WTC11 (cell line): ENCODE results near the gene PTPRN2.

Experiments used
- CBFB ChIP-seq: sonication (generic); formaldehyde crosslinking; IDR thresholded peaks from 2 replicates; pipeline ENCODE4 v1.8.1; 2022; ENCODE audit warnings: mild to moderate bottlenecking, low read depth, missing genetic modification reagents
- CTCF ChIP-seq: fragments of 200-600 bp; IDR thresholded peaks from 2 replicates; pipeline ENCODE4 v1.8.0; 2022; ENCODE audit warnings: antibody characterized with exemption
- EMX1 ChIP-seq: fragments of 250-450 bp; sonication (Bioruptor Pico); IDR thresholded peaks from 2 replicates; pipeline ENCODE4 v1.8.0; 2021; ENCODE audit warnings: mild to moderate bottlenecking
- ETV6 ChIP-seq: sonication (generic); formaldehyde crosslinking; IDR thresholded peaks from 2 replicates; pipeline ENCODE4 v1.8.1; 2022; ENCODE audit warnings: mild to moderate bottlenecking, missing genetic modification reagents
- KAT7 ChIP-seq: sonication (generic); formaldehyde crosslinking; IDR thresholded peaks from 2 replicates; pipeline ENCODE4 v1.8.1; 2023; ENCODE audit warnings: missing genetic modification reagents, mild to moderate bottlenecking, borderline replicate concordance
- PREB ChIP-seq: sonication (generic); formaldehyde crosslinking; IDR thresholded peaks from 2 replicates; pipeline ENCODE4 v1.8.1; 2022; ENCODE audit warnings: mild to moderate bottlenecking, missing genetic modification reagents, moderate library complexity, borderline replicate concordance
- USF2 ChIP-seq: sonication (generic); formaldehyde crosslinking; IDR thresholded peaks from 2 replicates; pipeline ENCODE4 v1.8.1; 2023; ENCODE audit warnings: mild to moderate bottlenecking, missing genetic modification reagents, moderate library complexity
- ZNF396 ChIP-seq: fragments of 250-450 bp; sonication (Bioruptor Pico); IDR thresholded peaks from 2 replicates; pipeline ENCODE4 v1.8.0; 2021; ENCODE audit warnings: mild to moderate bottlenecking, moderate library complexity, borderline replicate concordance
- ZNF671 ChIP-seq: fragments of 250-450 bp; sonication (Bioruptor Pico); IDR thresholded peaks from 2 replicates; pipeline ENCODE4 v1.8.0; 2021; ENCODE audit warnings: mild to moderate bottlenecking

- TF ChIP-seq PREB = no peak
- TF ChIP-seq USF2 = no peak
- no peak for TF ChIP-seq CTCF
- TF ChIP-seq ETV6 = no peak
- no peak for TF ChIP-seq CBFB (CRISPR knock-in tag)
- no peak for TF ChIP-seq KAT7 (CRISPR knock-in tag)
- TF ChIP-seq EMX1 (CRISPR knock-in tag) = no peak
- no peak for TF ChIP-seq ZNF671 (CRISPR knock-in tag)
- TF ChIP-seq ZNF396 (CRISPR knock-in tag) = no peak
Measured at GRCh38 chr7:157614457-157615020, 973.1 kb downstream of the PTPRN2 start.
